GM12864 (cell line): ENCODE results near the gene PACS2.

Source experiments
- DNase-seq: peaks from one replicate; pipeline ENCODE4 v3.0.0-alpha.2; 2011; ENCODE audit warnings: low read depth
- H3K4me3 ChIP-seq: 2 replicates; pipeline ENCODE4 v1.5.1; 2011; ENCODE audit warnings: mild to moderate bottlenecking, low read depth, low read length, control low read depth
- CTCF ChIP-seq: IDR thresholded peaks from 2 replicates; pipeline ENCODE4 v1.5.1; 2011; ENCODE audit warnings: low read depth, mild to moderate bottlenecking, moderate library complexity, low read length, control low read depth, inconsistent platforms; ENCODE audit errors: missing control alignments

Gene PACS2

GRCh38 chr14:105436891-105437722 lies 122.6 kb downstream of the PACS2 start:
- H3K4me3 ChIP-seq = no peak overlapping the region
- TF ChIP-seq CTCF = no peak
- DNase-seq = no peak

- H3K4me3 ChIP-seq = no peak overlapping the region
- TF ChIP-seq CTCF = no peak
- DNase-seq = no peak
These were observed 123.4 kb downstream of the PACS2 start for GRCh38 chr14:105437723-105438500.

GRCh38 chr14:105439179-105439578 lies 124.6 kb downstream of the PACS2 start:
- H3K4me3 ChIP-seq = no peak overlapping the region
- no peak for TF ChIP-seq CTCF
- DNase-seq = no peak

- no peak overlapping the region for H3K4me3 ChIP-seq
- no peak for DNase-seq
- no peak for TF ChIP-seq CTCF
These were observed 125.4 kb downstream of the PACS2 start for GRCh38 chr14:105439710-105440553.

GRCh38 chr14:105440554-105440900 lies 126.0 kb downstream of the PACS2 start:
- no peak overlapping the region for H3K4me3 ChIP-seq
- no peak for DNase-seq
- no peak for TF ChIP-seq CTCF

- no peak for DNase-seq
- H3K4me3 ChIP-seq = no peak overlapping the region
- TF ChIP-seq CTCF = no peak
These were observed 126.4 kb downstream of the PACS2 start for GRCh38 chr14:105440992-105441391.
